CD4-positive, alpha-beta T cell treated with Interleukin-1 beta for 1 hour (primary cell): ENCODE measurements around the gene CHN2.

Experiments
- DNase-seq, 2 donors: peaks; one replicate each; pipeline ENCODE4 v3.0.0-alpha.2; 2020 to 2022

The CHN2 gene

DNA sequence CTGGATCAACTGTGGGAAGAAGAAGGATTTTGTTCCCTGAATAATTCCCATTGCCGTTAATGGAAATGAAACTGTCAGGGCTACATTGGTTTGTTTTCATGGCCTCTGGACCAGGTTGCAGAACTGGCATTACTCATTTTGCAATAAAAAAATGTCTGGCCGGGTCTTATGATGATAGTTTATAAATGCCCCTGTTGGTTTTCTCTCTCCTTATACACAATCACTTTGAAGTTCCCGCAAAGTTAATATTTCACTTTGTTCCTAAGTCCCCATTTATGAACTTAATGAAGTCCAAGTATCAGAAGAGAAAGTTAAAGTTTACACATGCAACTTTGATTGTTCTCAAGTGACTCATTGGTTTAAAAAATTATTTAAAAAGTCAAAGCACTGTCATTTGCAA lies 218.3 kb downstream of the CHN2 start:
- no peak for DNase-seq

DNA sequence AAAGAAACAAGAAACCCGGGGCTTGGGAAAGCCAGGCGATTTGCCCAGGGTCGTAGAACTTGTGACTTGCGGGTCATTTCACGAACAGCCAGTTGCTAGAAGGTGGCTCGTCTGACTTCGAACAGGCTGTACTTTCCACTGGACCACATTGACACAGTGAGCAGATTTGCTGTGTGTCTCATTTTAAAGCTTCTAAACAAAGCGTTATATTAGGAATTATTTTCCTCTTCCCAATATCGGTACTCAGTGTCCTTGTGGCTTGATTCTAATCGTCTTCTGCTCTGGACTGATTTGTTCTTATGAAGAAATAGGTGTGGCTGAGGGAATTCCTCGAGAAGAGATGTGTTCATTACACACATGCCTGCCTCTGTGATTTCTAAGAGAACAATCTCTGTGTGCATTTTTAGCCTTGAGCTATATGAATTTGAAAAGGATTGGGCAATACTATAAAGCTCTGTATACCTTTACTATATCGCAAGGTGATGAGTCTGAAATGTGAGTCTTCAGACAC lies 219.1 kb downstream of the CHN2 start:
- DNase-seq = no peak

DNA sequence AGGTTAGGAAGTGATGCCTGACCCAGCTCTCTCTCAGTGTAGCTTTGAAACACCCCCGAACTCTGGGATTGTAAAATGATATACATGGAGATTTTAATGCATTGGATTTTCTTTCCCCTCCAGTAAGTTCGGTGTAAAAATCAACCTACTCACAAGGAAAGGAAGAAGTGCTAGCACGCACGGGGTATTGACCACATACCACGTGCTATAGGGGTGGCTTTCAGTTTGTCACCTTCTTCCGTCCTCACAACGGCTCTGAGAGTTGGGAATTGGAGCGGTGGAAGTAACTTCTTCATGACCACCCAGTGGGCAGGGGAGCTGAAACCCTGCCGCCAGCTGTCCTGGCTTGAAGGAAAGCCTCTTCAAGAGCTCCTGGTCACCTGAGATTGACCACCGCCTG lies 219.6 kb downstream of the CHN2 start:
- no peak for DNase-seq

GRCh38 chr7:29415215-29415614 lies 220.6 kb downstream of the CHN2 start:
- no peak for DNase-seq

DNA sequence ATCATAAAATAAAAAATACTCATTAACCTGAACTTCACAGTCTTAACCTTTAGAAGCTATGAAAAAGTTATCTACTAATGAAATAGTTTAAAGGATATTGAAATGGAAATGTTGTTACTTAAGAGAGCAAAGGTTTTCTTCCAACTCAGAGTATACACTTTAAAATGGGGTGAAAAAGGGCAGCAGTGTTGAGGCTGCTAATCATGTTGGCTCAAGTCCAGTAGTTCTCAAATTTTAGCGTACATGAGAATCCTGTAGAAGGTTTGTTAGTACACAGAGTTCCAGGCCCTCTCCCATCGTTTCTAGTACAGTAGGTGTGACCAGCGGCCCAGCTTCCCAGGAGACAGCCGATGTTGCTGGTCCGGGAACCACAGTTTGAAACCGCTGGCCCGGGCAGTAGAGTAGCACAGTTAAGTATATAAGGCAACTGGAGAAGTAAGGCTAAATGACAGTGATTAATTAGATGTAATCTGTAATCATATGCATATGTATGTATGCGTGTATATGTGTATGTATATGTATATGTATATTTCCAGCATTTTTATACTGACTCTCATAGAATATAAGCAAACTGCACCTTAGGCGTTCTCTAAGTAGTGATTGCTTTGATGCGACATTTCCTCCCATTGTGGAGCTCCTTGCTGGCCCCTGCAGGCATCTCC lies 221.8 kb downstream of the CHN2 start:
- DNase-seq = no peak

DNA sequence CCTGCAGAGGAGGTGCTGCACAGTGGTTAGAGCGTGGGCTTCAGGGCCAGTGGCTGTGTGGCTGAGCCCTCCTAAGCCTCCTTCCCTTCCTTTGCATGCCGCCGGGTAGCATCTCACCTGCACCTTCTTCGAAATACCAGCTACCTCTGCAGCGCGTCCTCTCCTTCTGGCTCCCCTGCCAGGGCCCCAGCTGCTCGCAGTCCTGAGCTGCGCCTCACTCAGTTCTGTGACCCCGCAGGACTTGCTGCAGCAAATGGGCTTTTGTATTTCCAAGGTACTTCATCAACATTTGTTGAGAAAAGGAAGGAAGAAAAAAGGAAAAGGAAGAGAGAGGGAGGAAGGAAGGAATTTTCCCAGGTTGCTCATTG lies 222.3 kb downstream of the CHN2 start:
- no peak for DNase-seq

DNA sequence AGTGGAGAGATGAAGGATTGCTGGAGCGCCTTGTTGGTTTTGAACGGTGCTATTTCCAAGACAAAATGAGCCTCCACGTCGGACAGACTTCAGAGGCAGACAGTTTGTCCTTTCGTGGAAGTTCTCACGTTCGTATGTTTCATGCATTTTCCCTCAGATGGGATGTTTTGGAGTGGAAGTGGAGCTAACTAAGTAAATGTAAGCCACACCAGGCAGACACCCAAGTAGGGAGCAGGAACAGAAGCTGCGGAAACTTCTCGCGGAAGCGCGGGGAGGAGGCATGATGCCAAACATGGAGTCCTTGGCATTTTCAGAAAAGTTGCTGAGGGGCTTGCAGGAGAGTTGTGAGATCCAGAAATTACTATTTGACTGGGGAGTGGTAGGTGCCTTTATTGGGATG lies 223.5 kb downstream of the CHN2 start:
- no peak for DNase-seq

GRCh38 chr7:29418651-29419050 lies 224.1 kb downstream of the CHN2 start:
- no peak for DNase-seq

DNA sequence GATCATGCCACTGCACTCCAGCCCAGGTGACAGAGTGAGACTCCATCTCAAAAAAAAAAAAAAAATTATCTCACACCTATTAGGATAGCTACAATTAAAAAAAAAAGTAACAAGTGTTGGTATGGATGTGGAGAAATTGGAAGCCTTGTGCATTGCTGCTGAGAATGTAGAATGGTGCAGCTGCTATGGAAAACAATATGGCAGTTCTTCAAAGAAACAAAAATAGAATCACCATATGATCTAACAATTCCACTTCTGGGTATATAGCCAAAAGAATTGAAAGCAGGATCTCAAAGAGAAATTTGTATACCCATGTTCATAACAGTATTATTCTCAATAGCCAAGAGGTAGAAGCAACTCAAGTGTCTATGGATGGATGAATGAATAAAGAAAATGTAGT lies 225.4 kb downstream of the CHN2 start:
- no peak for DNase-seq

DNA sequence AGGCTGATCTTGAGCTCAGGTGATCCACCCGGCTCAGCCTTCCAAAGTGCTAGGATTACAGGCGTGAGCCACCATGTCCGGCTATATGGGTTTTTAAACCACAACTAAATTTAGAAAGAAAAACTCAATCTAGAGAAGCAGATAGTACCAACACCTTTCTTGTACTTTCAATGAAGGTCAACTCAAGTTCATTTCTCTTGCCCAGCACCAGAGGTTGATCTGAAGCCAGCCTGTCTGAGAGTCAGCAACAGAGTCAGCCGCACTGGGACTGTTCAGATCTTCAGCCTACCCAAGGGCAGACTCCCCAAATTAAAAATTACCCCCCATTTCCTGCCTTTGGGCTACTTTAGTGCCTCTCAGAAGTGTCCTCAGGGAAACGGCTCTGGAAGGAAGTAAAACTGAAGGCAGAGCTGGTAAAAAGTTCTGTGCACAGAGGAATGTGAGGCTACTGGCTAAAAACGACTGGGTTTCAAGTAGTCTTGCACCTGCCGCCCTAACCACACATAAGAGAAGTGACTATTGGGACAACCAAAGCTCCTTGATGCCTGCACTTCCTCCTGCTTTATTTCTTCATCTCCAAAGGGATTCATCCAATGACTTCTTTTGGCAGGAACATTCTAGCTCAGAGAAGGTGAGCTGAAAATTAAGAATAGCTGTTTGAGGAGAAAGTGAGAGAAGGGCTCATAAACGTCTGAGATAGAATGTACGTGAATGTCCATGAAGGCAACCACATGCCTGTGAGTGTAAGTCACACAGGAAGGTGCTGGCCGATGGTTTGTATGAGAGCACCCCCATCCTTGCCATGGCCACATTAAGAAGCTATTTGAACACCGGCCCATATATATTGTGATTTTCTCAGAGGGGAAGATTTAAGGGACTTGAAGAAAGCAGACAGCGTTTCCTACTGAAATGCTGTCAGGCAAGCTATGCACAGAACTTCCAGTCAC lies 226.7 kb downstream of the CHN2 start:
- DNase-seq = no peak

DNA sequence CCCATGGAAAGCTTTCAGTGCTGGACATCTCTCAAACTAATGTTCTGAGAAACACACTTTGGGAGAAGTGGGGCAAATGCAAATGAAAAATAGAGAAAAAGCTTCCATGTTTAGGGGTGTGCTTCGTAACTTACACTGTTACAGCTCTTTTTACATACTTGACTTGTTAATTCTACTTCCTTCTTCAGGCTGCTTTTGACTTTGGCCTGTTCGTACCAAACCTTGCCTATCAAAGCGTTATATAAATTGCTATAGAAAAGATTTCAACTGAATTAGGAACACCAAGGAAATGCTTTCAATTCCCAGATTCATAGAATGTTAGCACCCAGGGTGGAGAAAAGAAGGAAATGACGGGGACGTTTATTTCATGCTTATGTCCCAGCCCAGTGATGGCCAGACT lies 228.3 kb downstream of the CHN2 start:
- no peak for DNase-seq

DNA sequence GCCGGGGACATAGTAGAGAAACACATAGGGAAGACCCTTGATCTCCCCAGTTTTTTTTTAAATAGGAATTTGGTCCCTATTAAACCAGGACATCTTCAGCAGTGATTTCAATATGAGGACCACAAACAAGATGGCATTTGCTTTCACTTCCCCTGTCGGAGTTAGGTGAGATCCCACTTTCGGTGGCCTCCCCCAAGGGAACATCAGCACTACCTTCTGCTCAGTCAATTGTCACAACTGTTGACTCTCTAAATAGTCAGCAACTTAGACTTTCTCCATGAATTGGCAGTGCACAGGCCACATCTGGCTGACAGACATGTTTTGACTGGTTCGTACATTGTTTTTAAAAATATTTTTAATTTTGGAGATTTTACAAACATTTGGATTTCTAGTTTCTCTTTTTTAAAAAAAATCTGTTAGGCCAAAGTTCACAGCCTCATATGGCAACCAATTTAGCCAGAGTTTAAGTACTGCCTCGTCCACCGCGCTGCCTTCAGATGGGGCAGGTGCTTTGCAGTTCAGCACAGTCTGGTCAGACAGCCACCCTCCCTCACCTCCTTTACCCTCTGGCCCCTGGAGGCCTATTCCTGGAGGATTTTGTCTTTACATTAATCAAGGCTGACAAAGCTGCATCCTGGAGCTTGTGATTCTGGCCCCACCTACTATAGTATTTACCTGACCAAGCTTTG lies 229.9 kb downstream of the CHN2 start:
- DNase-seq = no peak

DNA sequence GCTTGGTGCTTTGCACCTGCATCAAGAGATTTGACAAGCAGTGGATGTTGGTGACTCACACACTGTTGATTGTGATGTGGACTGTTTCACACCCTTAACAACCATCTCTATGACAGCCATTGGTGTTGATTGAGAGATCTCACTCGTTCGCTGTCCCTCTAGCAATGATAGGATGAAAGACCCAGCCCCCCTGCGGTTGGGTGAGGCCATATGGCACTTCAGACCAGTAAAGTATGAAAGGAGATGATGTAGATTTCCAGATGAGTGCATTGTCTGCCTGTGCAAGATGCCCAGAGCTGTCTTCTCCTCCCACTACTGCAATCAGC lies 230.4 kb downstream of the CHN2 start:
- no peak for DNase-seq

- no peak for DNase-seq
Measured at GRCh38 chr7:29426587-29426986, 232.0 kb downstream of the CHN2 start.

- no peak for DNase-seq
Measured at GRCh38 chr7:29429401-29429800, 234.8 kb downstream of the CHN2 start.

GRCh38 chr7:29430279-29430949 lies 235.8 kb downstream of the CHN2 start:
- no peak for DNase-seq

GRCh38 chr7:29431686-29432085 lies 237.1 kb downstream of the CHN2 start:
- no peak for DNase-seq

GRCh38 chr7:29432721-29433120 lies 238.1 kb downstream of the CHN2 start:
- no peak for DNase-seq

- no peak for DNase-seq
Measured at GRCh38 chr7:29434380-29434768, 239.8 kb downstream of the CHN2 start.

GRCh38 chr7:29435167-29435566 lies 240.6 kb downstream of the CHN2 start:
- DNase-seq = no peak

- no peak for DNase-seq
Measured at GRCh38 chr7:29435902-29436301, 241.3 kb downstream of the CHN2 start.

- no peak for DNase-seq
Measured at GRCh38 chr7:29442146-29442545, 247.6 kb downstream of the CHN2 start.

- no peak for DNase-seq
Measured at GRCh38 chr7:29443552-29443951, 249.0 kb downstream of the CHN2 start.
